Measurements from ENCODE around the gene GCN1.

Gene GCN1

DNA sequence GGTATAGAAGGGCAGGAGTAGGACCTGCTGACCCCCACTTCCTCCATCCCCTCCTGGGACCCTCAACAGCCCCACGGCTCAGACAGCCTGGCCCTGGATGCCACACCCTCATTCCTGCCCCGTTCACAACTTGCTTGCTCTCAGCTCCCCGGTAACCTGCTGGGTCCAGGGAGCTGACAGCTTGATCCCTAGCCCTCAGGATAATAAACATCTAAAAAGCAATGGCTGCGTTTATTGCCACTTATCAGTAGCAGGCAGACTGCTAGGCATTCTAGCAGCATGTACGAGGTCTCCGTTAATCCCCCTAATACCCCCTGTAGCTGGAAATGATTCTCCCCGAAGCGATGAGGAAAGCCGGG lies 30.7 kb upstream of the GCN1 start:
- no peak overlapping the region for H2AFZ ChIP-seq (ENCODE audit: low read depth, low read length)
- H3K4me1 ChIP-seq (ENCODE audit: insufficient read depth, low read length) = peaks cover 29% of the 10 kb centered on the region
- no peaks in the 10 kb centered on the region for H3K9me3 ChIP-seq (ENCODE audit: low read length)
- H3K4me3 ChIP-seq (ENCODE audit: low read length) = no peak overlapping the region
- peaks cover 27% of the 10 kb centered on the region for H3K36me3 ChIP-seq (ENCODE audit: insufficient read depth, low read length)
- H3K27me3 ChIP-seq (ENCODE audit: insufficient read depth, low read length) = no peaks in the 10 kb centered on the region

DNA sequence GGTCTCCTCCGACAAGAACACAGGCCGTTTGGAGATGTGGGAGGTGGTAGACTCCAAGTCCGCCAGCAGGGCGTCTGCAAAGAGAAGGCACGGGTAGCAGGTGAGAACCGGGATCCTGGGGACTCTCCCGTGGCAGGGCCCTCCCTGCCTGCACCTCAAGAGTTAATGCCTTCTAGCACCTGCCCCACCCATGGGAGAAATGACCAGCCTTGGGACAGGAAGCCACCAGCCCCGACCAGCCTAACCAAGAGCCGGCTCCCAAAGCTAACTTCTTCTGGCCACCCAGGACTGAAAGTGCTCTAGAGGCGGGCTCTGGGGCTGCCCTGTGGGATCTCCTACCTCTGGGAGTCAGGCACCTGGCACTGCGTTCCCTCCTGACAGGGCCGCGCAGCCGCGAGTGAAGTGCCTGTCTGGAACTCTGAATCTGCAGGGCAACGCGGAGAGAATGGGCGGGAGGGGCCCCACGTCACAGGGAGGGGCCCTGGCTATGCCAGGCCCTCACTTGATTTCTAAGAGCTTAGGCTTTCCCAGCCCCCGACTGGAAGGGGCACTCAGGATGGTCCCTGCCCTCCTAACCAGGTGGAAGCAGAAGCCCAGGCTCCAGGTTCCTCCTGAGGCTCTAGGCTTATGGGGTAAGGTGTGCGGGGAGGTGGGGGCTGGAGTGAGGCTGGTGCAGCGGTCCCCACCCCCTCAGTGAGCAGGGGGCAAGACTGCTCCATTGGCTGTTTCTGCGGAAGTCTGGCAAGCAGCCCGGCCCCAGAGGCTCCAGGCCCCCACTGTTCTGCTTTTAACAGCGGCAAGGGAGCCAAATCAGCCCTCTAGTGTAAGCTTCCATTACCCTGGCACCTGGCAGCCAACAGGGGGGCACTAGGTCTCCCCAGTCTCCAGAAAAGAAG lies 30.0 kb upstream of the GCN1 start:
- Histone ChIP-seq H2AFZ (ENCODE audit: low read depth, low read length) (no peak overlapping the region), H3K4me3 (ENCODE audit: low read length) (no peak overlapping the region), H3K27me3 (ENCODE audit: insufficient read depth, low read length) (no peaks in the 10 kb centered on the region), H3K4me1 (ENCODE audit: insufficient read depth, low read length) (peaks cover 22% of the 10 kb centered on the region), H3K36me3 (ENCODE audit: insufficient read depth, low read length) (peaks cover 29% of the 10 kb centered on the region), H3K9me3 (ENCODE audit: low read length) (no peaks in the 10 kb centered on the region)

DNA sequence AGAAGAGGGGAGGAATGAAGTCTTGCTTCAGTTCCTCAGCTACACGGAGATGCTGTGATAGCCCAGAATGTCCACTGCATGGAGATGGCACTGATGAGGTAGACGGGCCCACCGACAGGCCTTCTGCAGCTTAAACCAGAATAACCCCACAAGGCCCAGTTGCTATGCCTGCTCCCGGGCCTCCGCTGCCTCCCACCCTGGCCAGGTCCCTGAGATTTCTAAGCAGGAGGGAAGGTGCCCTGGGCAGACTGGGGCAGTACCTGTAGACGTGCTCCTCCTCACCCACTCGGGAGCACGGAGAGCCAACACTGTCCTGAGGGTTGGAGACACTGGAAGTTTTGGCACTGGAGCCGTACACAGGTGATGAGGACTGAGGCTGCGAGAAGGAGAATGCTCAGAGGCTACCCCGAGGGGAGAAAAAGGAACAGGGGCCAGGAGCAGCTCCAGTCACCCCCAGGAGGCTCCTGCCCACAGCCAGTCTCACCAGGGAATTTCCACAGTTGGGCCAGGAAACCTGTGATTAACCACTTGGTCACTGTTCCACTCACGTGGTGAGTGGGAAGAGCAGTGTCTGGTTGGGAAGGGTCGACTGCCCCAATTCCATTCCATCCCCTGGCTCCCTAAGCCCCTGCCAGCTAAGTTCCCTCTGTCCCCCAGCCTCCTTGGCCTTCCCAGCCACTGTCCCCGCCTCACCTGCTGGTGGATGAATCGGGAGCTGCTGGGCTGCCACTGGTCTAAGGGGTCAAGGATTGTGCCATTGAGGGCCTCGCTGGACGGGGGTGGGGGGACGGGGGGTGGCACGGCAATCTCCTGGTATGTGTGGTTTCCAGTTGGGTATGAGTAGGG lies 29.2 kb upstream of the GCN1 start:
- peaks cover 38% of the 10 kb centered on the region for H3K36me3 ChIP-seq (ENCODE audit: insufficient read depth, low read length)
- H3K9me3 ChIP-seq (ENCODE audit: low read length) = no peaks in the 10 kb centered on the region
- peaks cover 14% of the 10 kb centered on the region for H3K4me1 ChIP-seq (ENCODE audit: insufficient read depth, low read length)
- H3K4me3 ChIP-seq (ENCODE audit: low read length) = no peak overlapping the region
- H3K27me3 ChIP-seq (ENCODE audit: insufficient read depth, low read length) = no peaks in the 10 kb centered on the region
- no peak overlapping the region for H2AFZ ChIP-seq (ENCODE audit: low read depth, low read length)

DNA sequence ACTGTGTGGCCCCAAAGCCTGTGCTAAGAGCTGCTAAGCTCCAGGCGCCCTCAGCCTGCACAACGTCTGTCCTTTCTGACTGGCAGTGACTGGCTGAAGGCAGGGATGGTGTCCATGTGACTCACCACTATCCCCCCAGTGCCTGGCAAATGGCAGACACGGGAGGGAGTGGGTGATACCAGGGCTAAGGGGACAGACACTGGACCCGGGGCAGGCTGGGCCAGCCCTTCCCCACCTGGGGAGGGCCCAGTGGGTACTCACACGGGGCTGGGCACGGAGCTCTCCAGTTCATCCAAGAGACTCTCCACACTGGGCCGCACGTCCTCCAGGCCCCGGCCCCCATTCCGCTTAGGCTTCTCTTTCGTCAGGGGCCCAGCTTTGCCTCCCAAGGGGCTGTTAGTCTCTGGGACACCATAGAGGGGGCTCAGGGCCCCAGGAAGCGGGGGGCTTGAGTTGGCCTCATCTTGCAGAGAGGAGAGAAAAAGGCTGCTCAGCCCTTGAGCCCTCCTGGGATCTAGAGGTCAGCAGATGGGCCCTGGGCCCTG lies 27.8 kb upstream of the GCN1 start:
- Histone ChIP-seq H3K4me3 (ENCODE audit: low read length) (no peak overlapping the region), H3K27me3 (ENCODE audit: insufficient read depth, low read length) (no peaks in the 10 kb centered on the region), H2AFZ (ENCODE audit: low read depth, low read length) (no peak overlapping the region), H3K4me1 (ENCODE audit: insufficient read depth, low read length) (peaks cover 10% of the 10 kb centered on the region), H3K9me3 (ENCODE audit: low read length) (no peaks in the 10 kb centered on the region), H3K36me3 (ENCODE audit: insufficient read depth, low read length) (peaks cover 40% of the 10 kb centered on the region)

DNA sequence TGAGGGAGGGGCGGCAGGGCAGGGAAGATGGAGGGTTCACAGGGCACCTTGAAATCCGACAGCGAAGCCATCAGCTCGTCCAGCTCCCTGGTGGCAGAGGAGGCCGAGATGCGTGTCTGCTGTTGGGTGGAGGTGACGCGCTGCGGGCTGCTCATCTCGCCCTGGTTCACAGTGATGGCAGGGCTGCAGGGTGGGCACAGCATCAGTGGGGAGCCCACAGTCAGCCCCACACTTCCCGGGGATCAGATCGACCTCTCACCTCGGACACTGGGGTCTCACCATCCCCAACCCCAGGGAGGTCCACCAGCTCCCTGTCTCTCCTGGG lies 27.0 kb upstream of the GCN1 start:
- Histone ChIP-seq H2AFZ (ENCODE audit: low read depth, low read length) (no peak overlapping the region), H3K4me3 (ENCODE audit: low read length) (no peak overlapping the region), H3K27me3 (ENCODE audit: insufficient read depth, low read length) (no peaks in the 10 kb centered on the region), H3K9me3 (ENCODE audit: low read length) (no peaks in the 10 kb centered on the region), H3K36me3 (ENCODE audit: insufficient read depth, low read length) (peaks cover 40% of the 10 kb centered on the region), H3K4me1 (ENCODE audit: insufficient read depth, low read length) (peaks cover 10% of the 10 kb centered on the region)

DNA sequence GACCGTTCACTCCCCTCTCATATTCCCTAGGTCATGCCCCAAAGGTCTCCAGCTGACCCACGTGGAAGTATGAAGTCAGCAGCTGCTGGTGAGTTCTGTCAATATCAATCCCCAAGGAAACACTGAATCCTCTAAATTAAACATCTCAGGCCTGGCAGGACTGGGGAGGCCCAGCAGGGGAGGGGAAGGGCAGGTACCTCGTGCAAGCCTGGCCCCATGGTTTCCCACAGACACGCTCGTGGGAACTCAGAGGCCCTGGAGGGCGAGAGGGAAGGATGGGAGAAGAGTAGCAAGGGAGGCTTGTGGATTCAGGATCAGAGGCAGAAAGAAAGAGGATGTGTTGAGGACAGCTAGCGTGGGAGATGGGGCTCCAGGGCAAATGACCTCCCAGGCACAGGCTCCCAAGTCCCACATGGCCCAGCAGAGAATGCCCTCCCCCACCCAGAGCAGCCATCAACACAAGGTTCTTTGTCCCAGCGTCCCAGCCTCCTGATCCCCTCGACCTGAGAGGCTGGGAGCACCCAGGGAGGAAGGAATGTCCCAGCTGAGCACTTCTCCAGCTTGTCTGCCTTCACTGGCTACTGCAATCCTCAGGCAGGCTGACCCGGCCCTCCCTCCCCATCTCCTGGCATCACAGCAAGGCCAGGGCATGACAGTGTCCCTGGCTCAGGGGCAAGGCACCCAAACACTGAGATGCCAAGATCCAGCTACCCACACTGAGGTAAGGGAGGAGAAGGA lies 26.5 kb upstream of the GCN1 start:
- Histone ChIP-seq H3K4me1 (ENCODE audit: insufficient read depth, low read length) (peaks cover 10% of the 10 kb centered on the region), H3K4me3 (ENCODE audit: low read length) (no peak overlapping the region), H3K27me3 (ENCODE audit: insufficient read depth, low read length) (no peaks in the 10 kb centered on the region), H3K9me3 (ENCODE audit: low read length) (no peaks in the 10 kb centered on the region), H3K36me3 (ENCODE audit: insufficient read depth, low read length) (peaks cover 44% of the 10 kb centered on the region), H2AFZ (ENCODE audit: low read depth, low read length) (no peak overlapping the region)

DNA sequence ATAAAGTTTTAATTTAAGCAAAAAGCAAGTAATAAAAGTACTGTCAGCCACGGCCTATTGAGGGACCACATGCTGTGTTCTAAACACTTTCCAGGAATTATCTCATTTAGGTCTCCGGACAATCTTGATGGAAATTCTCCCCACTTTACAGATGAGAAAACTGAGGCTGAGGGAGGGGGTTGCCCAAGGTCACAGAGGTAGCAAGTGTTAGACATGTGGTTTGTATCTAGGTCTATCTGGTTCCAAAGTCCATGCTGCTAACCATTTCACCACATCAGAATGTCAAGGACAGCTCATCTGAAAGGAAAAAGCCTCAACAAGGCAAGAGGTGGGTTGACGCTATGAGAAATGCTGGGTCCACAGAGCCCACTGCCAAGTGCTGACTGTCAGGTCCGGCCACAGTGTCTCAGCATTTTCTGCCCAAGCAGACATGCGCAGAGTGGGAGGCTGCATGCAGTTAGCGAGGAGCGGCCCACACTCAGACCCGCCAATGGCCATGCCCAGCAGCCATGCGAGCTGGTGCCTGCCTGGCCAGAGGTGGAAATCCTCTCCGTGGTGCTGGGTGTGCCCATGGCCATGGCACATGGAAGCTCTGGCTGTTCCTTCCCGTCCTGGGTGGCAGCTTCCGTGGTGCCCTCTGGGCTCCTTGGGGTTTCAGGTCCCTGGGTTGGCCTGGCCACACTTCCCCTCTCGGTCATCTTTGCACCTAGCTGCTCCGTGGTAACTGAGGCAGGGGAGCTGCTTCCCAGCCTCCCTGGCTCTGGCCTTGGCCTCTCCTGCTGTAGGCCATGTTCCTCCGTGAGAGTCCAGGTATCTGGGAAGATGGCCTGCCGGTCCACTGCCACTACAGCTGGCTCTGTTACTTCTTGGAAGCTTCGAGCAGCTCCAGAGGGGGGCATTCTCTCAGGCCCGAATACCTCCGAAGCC lies 24.4 kb upstream of the GCN1 start:
- peaks cover 58% of the 10 kb centered on the region for H3K36me3 ChIP-seq (ENCODE audit: insufficient read depth, low read length)

DNA sequence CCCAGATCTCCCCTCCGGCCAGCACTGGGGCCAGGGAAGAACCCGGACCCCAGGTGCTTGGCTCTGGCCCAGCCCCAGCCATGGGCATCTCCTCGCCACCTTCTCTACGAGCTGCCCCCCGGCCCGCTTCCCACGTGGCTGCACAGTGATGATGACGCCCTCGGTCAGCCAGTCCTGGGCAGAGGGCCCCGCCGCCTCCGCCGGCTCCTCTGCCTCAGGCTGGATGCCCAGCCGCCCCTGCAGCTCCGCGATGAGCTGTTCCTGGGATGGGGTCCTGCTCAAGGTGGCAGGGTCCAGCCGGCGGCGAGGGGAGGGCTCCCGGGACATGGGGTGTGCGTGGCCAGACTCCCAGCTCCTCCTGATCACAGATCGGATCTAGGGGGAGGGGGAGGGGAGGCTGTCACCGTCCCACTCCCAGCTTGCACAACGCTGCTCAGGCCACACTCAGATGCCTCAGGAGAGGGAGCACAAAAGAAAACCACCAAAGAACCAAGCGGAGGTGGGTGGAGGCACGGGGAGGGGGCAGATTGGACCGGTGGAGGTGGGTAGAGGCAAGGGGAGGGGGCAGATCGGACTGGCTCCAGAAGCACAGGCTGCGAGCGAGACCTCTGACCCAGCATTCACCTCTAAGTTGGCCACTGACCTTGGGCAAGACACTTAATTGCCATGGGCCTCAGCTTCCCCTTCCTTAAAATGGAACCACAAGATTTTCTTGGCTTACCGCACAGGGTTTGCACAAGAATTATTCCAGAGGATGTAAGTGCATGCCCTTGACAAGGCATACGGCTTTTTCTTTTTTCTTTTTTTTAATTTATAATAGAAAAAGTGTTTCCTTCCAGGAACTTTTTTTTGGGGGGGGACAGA lies 22.5 kb upstream of the GCN1 start:
- Histone ChIP-seq H3K36me3 (ENCODE audit: insufficient read depth, low read length) (peaks cover 60% of the 10 kb centered on the region), H3K27me3 (ENCODE audit: insufficient read depth, low read length) (no peaks in the 10 kb centered on the region), H3K9me3 (ENCODE audit: low read length) (no peaks in the 10 kb centered on the region), H2AFZ (ENCODE audit: low read depth, low read length) (no peak overlapping the region), H3K4me3 (ENCODE audit: low read length) (no peak overlapping the region), H3K4me1 (ENCODE audit: insufficient read depth, low read length) (no peaks in the 10 kb centered on the region)

More for the DNA sequence above, 24.4 kb upstream of the GCN1 start:
- H3K4me3 ChIP-seq (ENCODE audit: low read length) = no peak overlapping the region
- no peaks in the 10 kb centered on the region for H3K27me3 ChIP-seq (ENCODE audit: insufficient read depth, low read length)
- no peak overlapping the region for H2AFZ ChIP-seq (ENCODE audit: low read depth, low read length)
- no peaks in the 10 kb centered on the region for H3K4me1 ChIP-seq (ENCODE audit: insufficient read depth, low read length)
- no peaks in the 10 kb centered on the region for H3K9me3 ChIP-seq (ENCODE audit: low read length)

DNA sequence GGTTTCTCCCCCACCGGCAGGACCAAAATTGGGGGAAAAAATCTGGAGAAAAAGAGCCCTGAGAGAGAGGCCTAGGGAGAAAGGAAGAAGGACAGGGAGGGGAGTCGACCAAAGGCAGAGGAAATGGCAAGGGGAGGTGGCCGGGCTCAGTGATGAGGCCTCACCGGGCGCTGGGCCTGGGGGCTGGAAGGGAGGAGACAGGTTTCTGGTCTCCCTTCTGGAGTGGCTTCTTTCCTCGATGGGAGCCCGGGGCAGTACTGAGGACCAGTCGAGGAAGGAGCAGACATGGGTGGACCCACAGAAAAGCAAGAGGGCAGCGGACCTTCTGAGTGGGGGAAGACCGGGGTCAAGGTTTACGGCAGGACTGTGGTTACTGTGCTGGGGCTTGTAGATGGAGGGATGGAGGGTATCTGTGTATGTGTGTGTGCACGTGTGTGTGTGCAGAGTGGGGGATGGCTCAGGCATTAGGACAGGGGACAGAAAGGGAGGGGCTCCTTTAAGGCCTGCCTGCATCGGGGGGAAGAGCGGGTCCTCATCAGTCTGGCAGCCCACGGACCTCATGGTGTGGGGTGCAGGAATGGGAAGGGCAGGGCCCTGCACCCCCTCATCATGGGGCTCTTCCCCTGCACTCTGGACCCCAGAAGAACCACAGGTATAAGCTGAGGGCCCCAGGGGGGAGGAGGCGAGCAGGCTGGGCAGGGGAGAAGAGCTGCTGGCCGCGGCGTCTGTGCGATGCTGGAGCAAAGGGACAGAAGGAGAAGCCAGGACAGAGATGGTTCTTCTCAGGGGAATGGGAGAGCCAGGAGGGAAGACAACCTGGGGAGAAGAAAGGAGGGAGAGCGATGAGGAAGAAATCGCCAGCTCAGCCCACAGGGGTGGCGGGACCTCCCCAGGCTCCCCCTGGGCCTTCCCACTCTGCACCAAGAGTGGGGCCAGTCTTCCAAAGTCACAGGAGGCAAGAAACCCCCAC lies 21.5 kb upstream of the GCN1 start:
- Histone ChIP-seq H3K4me3 (ENCODE audit: low read length) (no peak overlapping the region), H3K36me3 (ENCODE audit: insufficient read depth, low read length) (peaks cover 62% of the 10 kb centered on the region), H3K9me3 (ENCODE audit: low read length) (no peaks in the 10 kb centered on the region), H3K27me3 (ENCODE audit: insufficient read depth, low read length) (no peaks in the 10 kb centered on the region), H3K4me1 (ENCODE audit: insufficient read depth, low read length) (no peaks in the 10 kb centered on the region), H2AFZ (ENCODE audit: low read depth, low read length) (no peak overlapping the region)

DNA sequence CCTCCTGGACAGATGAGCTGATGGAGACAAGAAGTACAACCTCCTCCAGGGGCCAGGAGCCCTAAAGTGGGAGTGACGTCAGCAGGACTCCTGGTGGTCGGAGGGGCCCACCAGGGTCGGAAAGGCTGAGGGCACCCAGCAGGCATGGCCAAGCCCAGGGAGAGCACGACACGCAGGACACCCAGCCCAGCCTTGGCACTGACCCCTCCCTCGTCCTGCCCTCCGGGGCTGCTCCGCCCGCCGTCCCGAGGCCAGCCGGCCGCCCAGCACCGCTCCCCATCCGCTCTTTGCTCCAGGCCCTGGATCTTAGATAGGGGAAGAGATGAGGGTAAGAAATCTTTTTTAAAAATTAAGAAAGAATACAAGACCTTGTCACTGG lies 20.8 kb upstream of the GCN1 start:
- Histone ChIP-seq H3K4me1 (ENCODE audit: insufficient read depth, low read length) (no peaks in the 10 kb centered on the region), H3K36me3 (ENCODE audit: insufficient read depth, low read length) (peaks cover 66% of the 10 kb centered on the region), H3K9me3 (ENCODE audit: low read length) (no peaks in the 10 kb centered on the region), H3K27me3 (ENCODE audit: insufficient read depth, low read length) (no peaks in the 10 kb centered on the region), H3K4me3 (ENCODE audit: low read length) (no peak overlapping the region), H2AFZ (ENCODE audit: low read depth, low read length) (no peak overlapping the region)
